Testis (tissue), 3 donors: Measurements from ENCODE around the gene TCF7L2. TPM values are rescaled to one million over a fixed set of nuclear protein-coding genes. Genes with fewer than 3 reads are reported as not detected.

Experiments used
- DNase-seq: peaks from one replicate; pipeline ENCODE4 v3.0.0-alpha.2; 2019
- H3K27ac ChIP-seq, 2 donors: fragments of 200-600 bp; sonication (generic); one replicate each; pipeline ENCODE4 v1.5.1; 2019
- H3K27me3 ChIP-seq: fragments of 200-600 bp; sonication (generic); one replicate; pipeline ENCODE4 v1.5.1; 2019
- H3K36me3 ChIP-seq: fragments of 200-600 bp; sonication (generic); one replicate; pipeline ENCODE4 v1.5.1; 2017; ENCODE audit warnings: low read depth; ENCODE audit errors: missing control alignments
- H3K4me1 ChIP-seq: fragments of 200-600 bp; sonication (generic); one replicate; pipeline ENCODE4 v1.5.1; 2019
- H3K4me3 ChIP-seq, 2 donors: fragments of 200-600 bp; sonication (generic); one replicate each; pipeline ENCODE4 v1.5.1; 2017 to 2019
- H3K9me3 ChIP-seq: fragments of 200-600 bp; sonication (generic); one replicate; pipeline ENCODE4 v1.5.1; 2017
- CTCF ChIP-seq, 3 experiments: fragments of 450-650 bp in 2 of 3; fragments of 200-600 bp in 1 of 3; sonication (generic) in 1 of 3; IDR thresholded peaks; one replicate each; pipeline ENCODE4 v1.5.1; 2016 to 2019; ENCODE audit warnings: antibody characterized with exemption in 3 of 3, mild to moderate bottlenecking in 2 of 3, moderate library complexity in 1 of 3
- POLR2A ChIP-seq: fragments of 450-650 bp; IDR thresholded peaks from one replicate; pipeline ENCODE4 v1.6.1; 2017; ENCODE audit warnings: antibody characterized with exemption, mild to moderate bottlenecking, moderate library complexity
- WGBS, 2 donors: methylation state at CpG; one replicate each; pipeline ENCODE4 v1.1.5; 2018; 5-methylcytosine and 5-hydroxymethylcytosine counted together
- intact Hi-C: fragments of 100-400 bp; cut with DNase I; formaldehyde crosslinking; loops from one replicate; pipeline ENCODE4 v1.15.1; 2023; ENCODE audit warnings: low total_unique reads
- polyA plus RNA-seq: library from polyadenylated mRNA; stranded (reverse); fragments of 350-450 nt; fragmentation: Illumina TruSeq; extraction: RNeasy Lipid Tissue Mini Kit (QIAGEN cat#74804); gene quantifications from one replicate; pipeline ENCODE4 v1.2.3, GENCODE V29; 2014; ENCODE audit warnings: low read depth, low replicate concordance; ENCODE audit not compliant: insufficient read depth
- total RNA-seq, 2 donors: library from RNA; depleted of rRNA; stranded (reverse); fragments of >200 nt; gene quantifications; one replicate each; pipeline ENCODE4 v1.2.3, GENCODE V29; 2016

TCF7L2 gene
- total and polyA plus RNA-seq, 3 donors from 2014 or later = 18.5 to 25.4 (median 23.3) TPM

GRCh38 chr10:113115556-113115955, 165.5 kb downstream of the TCF7L2 start:
- TF ChIP-seq CTCF (IDR thresholded peaks at IDR 0.05) (no peak), POLR2A (no peak)
- no peaks in the 10 kb centered on the region for H3K36me3 ChIP-seq
- intact Hi-C loops = no loop called here
- no peak overlapping the region for H3K27ac ChIP-seq
- H3K4me3 ChIP-seq = no peak overlapping the region
- DNase-seq = no peak
- H3K4me1 ChIP-seq = no peaks in the 10 kb centered on the region
- no peaks in the 10 kb centered on the region for H3K9me3 ChIP-seq
- no peaks in the 10 kb centered on the region for H3K27me3 ChIP-seq
- WGBS, 2 donors = 90 to 91% methylated on average over 10 of the region's 10 CpGs

GRCh38 chr10:113118882-113119281, 168.8 kb downstream of the TCF7L2 start:
- intact Hi-C loops = no loop called here
- no peaks in the 10 kb centered on the region for H3K9me3 ChIP-seq
- WGBS, 2 donors = 93 to 94% methylated on average over 15 of the region's 15 CpGs
- no peaks in the 10 kb centered on the region for H3K36me3 ChIP-seq
- H3K4me3 ChIP-seq = no peak overlapping the region
- no peak for DNase-seq
- no peaks in the 10 kb centered on the region for H3K27me3 ChIP-seq
- no peaks in the 10 kb centered on the region for H3K4me1 ChIP-seq
- TF ChIP-seq POLR2A = no peak
- no peak for TF ChIP-seq CTCF (IDR thresholded peaks at IDR 0.05)
- no peak overlapping the region for H3K27ac ChIP-seq

GRCh38 chr10:113119801-113120200, 169.8 kb downstream of the TCF7L2 start:
- Histone ChIP-seq H3K4me3 (no peak overlapping the region), H3K27ac (no peak overlapping the region), H3K36me3 (no peaks in the 10 kb centered on the region), H3K27me3 (no peaks in the 10 kb centered on the region), H3K4me1 (no peaks in the 10 kb centered on the region), H3K9me3 (no peaks in the 10 kb centered on the region)
- intact Hi-C loops = no loop called here
- no peak for DNase-seq
- TF ChIP-seq CTCF (IDR thresholded peaks at IDR 0.05) (no peak), POLR2A (no peak)
- WGBS, 2 donors = 97% methylated on average over 14 of the region's 14 CpGs

- Histone ChIP-seq H3K4me1 (peaks cover 2% of the 10 kb centered on the region), H3K27ac (no peak overlapping the region), H3K4me3 (no peak overlapping the region), H3K9me3 (no peaks in the 10 kb centered on the region), H3K36me3 (no peaks in the 10 kb centered on the region), H3K27me3 (no peaks in the 10 kb centered on the region)
- DNase-seq = no peak
- intact Hi-C loops = no loop called here
- no peak for TF ChIP-seq POLR2A
- TF ChIP-seq CTCF (IDR thresholded peaks at IDR 0.05) = no peak
- WGBS, 2 donors = 81 to 86% methylated on average over 7 of the region's 7 CpGs
Measured at GRCh38 chr10:113121153-113121552, 171.1 kb downstream of the TCF7L2 start.

GRCh38 chr10:113122947-113123346, 172.9 kb downstream of the TCF7L2 start:
- TF ChIP-seq CTCF (IDR thresholded peaks at IDR 0.05) = no peak
- TF ChIP-seq POLR2A = no peak
- no peak for DNase-seq
- intact Hi-C loops = no loop called here
- H3K27ac ChIP-seq = no peak overlapping the region
- WGBS, 2 donors = 89 to 90% methylated on average over 9 of the region's 9 CpGs
- peaks cover 4% of the 10 kb centered on the region for H3K4me1 ChIP-seq
- no peaks in the 10 kb centered on the region for H3K27me3 ChIP-seq
- no peaks in the 10 kb centered on the region for H3K36me3 ChIP-seq
- no peaks in the 10 kb centered on the region for H3K9me3 ChIP-seq
- no peak overlapping the region for H3K4me3 ChIP-seq
